ENCODE measurements around the gene LIN9. TPM values are rescaled to one million over a fixed set of nuclear protein-coding genes. Genes with fewer than 3 reads are reported as not detected.
"Not testable (repeated sequence)": the region's sequence is repeated elsewhere in the genome, so short reads cannot be mapped to it uniquely, and the experiment has no call there.

Gene LIN9
- total and polyA plus RNA-seq, 10 of the 15 experiments (the other 5 are each of a cell fraction or from before 2014, with no cell fraction given): 5.9 to 13.5 (median 8.3) TPM

DNA sequence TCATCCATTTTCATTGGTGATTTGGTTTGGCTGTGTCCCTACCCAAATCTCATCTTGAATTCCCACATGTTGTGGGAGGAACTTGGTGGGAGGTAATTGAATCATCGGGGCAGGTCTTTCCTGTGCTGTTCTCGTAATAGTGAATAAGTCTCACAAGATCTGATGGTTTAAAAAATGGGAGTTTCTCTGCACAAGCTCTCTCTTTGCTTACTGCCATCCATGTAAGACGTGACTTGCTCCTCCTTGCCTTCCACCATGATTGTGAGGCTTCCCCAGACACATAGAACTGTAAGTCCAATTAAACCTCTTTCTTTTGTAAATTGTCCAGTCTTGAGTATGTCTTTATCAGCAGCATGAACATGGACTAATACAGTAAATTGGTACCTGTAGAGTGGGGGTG, 31.1 kb upstream of the LIN9 start:
- H3K9me3 ChIP-seq (replicated peaks; ENCODE audit: control insufficient read depth, insufficient read depth, low read length); H3K27me3 ChIP-seq (replicated peaks in 1 of 2; ENCODE audit: control insufficient read depth in 2 of 2, insufficient read depth in 2 of 2, low read length in 1 of 2); H3K4me2 ChIP-seq (ENCODE audit: control insufficient read depth, insufficient read depth); H3K36me3 ChIP-seq (ENCODE audit: control insufficient read depth in 2 of 2, insufficient read depth in 2 of 2, low read length in 1 of 2); RAD21 ChIA-PET (ENCODE audit: unreplicated experiment); in situ Hi-C loops (cut with MboI); FAIRE-seq; H3K9ac ChIP-seq (ENCODE audit: control insufficient read depth, insufficient read depth, low read length); DNase-seq (ENCODE audit: low read depth, low spot score); BruUV-seq (replicated peaks); ATAC-seq; H3K4me1 ChIP-seq (ENCODE audit: control insufficient read depth, insufficient read depth, low read length); H3K4me3 ChIP-seq; H3K79me2 ChIP-seq (ENCODE audit: control insufficient read depth, insufficient read depth, low read length); POLR2A ChIA-PET; H4K20me1 ChIP-seq (ENCODE audit: control insufficient read depth, insufficient read depth); H2AFZ ChIP-seq (ENCODE audit: control insufficient read depth, low read depth, low read length); intact Hi-C loops (cut with micrococcal nuclease; ENCODE audit: unreplicated experiment); H3K27ac ChIP-seq (ENCODE audit: control insufficient read depth, insufficient read depth): not testable (repeated sequence)
- WGBS (ENCODE audit: insufficient coverage, insufficient replicate concordance, low lambda C conversion rate, missing lambda C conversion rate): 55% methylated on average over 3 of the region's 3 CpGs
- CTCF ChIA-PET: interaction anchor here (0.6 to 1.6 kb wide), 2 partner anchors 12 to 214 kb away, joined by 3 read pairs; no protein-coding TSS in a partner anchor
- SMC1A ChIA-PET (ENCODE audit: uncharacterized antibody, unreplicated experiment): interaction anchor here (0.8 kb wide), 1 partner anchor 164 kb away, joined by 3 read pairs; no protein-coding TSS in a partner anchor

- no peak for FAIRE-seq
- BruUV-seq (replicated peaks): no TSS peak
- CTCF ChIA-PET: interaction anchor here (0.7 to 1.4 kb wide), 5 partner anchors 9 to 212 kb away, joined by 3 to 7 read pairs (median 3); no protein-coding TSS in a partner anchor
- TF ChIP-seq SMARCA5 (IDR thresholded peaks at IDR 0.05) (no peak), YY1 (IDR thresholded peaks at IDR 0.05; ENCODE audit: low read depth, low read length) (no peak), POLR2AphosphoS2 (IDR thresholded peaks at IDR 0.05; ENCODE audit: low read depth, low read length) (no peak), REST (IDR thresholded peaks at IDR 0.05; ENCODE audit: low read depth, low read length) (no peak), ELK1 (IDR thresholded peaks at IDR 0.05; ENCODE audit: low read depth, low read length) (no peak), TCF3 (IDR thresholded peaks at IDR 0.05; ENCODE audit: borderline replicate concordance, insufficient read depth, low read depth, low read length) (no peak)
- TF ChIP-seq, protein P1, sequence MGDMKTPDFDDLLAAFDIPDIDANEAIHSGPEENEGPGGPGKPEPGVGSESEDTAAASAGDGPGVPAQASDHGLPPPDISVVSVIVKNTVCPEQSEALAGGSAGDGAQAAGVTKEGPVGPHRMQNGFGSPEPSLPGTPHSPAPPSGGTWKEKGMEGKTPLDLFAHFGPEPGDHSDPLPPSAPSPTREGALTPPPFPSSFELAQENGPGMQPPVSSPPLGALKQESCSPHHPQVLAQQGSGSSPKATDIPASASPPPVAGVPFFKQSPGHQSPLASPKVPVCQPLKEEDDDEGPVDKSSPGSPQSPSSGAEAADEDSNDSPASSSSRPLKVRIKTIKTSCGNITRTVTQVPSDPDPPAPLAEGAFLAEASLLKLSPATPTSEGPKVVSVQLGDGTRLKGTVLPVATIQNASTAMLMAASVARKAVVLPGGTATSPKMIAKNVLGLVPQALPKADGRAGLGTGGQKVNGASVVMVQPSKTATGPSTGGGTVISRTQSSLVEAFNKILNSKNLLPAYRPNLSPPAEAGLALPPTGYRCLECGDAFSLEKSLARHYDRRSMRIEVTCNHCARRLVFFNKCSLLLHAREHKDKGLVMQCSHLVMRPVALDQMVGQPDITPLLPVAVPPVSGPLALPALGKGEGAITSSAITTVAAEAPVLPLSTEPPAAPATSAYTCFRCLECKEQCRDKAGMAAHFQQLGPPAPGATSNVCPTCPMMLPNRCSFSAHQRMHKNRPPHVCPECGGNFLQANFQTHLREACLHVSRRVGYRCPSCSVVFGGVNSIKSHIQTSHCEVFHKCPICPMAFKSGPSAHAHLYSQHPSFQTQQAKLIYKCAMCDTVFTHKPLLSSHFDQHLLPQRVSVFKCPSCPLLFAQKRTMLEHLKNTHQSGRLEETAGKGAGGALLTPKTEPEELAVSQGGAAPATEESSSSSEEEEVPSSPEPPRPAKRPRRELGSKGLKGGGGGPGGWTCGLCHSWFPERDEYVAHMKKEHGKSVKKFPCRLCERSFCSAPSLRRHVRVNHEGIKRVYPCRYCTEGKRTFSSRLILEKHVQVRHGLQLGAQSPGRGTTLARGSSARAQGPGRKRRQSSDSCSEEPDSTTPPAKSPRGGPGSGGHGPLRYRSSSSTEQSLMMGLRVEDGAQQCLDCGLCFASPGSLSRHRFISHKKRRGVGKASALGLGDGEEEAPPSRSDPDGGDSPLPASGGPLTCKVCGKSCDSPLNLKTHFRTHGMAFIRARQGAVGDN (IDR thresholded peaks at IDR 0.05): no peak
Measured at GRCh38 chr1:226337276-226337875, 28.4 kb upstream of the LIN9 start.

More at GRCh38 chr1:226337276-226337875, 28.4 kb upstream of the LIN9 start:
- Histone ChIP-seq H3K27ac (ENCODE audit: control insufficient read depth, insufficient read depth) (no peak overlapping the region), H3K9me3 (replicated peaks; ENCODE audit: control insufficient read depth, insufficient read depth, low read length) (peaks cover 2% of the 10 kb centered on the region; the same call in 1 of the 3 replicates), H3K27me3 (replicated peaks in 1 of 2; ENCODE audit: control insufficient read depth in 2 of 2, insufficient read depth in 2 of 2, low read length in 1 of 2) (no peaks in the 10 kb centered on the region), H2AFZ (ENCODE audit: control insufficient read depth, low read depth, low read length) (peak overlapping the region; percentile 39; the same call in 1 of the 2 replicates), H3K4me2 (ENCODE audit: control insufficient read depth, insufficient read depth) (no peak overlapping the region), H3K79me2 (ENCODE audit: control insufficient read depth, insufficient read depth, low read length) (no peaks in the 10 kb centered on the region), H4K20me1 (ENCODE audit: control insufficient read depth, insufficient read depth) (no peaks in the 10 kb centered on the region), H3K9ac (ENCODE audit: control insufficient read depth, insufficient read depth, low read length) (no peak overlapping the region), H3K36me3 (ENCODE audit: control insufficient read depth in 2 of 2, insufficient read depth in 2 of 2, low read length in 1 of 2) (no peaks in the 10 kb centered on the region), H3K4me1 (ENCODE audit: control insufficient read depth, insufficient read depth, low read length) (no peaks in the 10 kb centered on the region), H3K4me3 (no peak overlapping the region)
- ATAC-seq (no peak), DNase-seq (ENCODE audit: low read depth, low spot score) (no peak)
- ChIA-PET SMC1A (ENCODE audit: uncharacterized antibody, unreplicated experiment) (interaction anchor here (1.2 kb wide), 1 partner anchor 212 kb away, joined by 7 read pairs; no protein-coding TSS in a partner anchor), RAD21 (ENCODE audit: unreplicated experiment) (no interaction called here), POLR2A (interaction anchor here (1.6 kb wide), 1 partner anchor 14 kb away, joined by 3 read pairs; no protein-coding TSS in a partner anchor)
- intact Hi-C loops (cut with micrococcal nuclease; ENCODE audit: unreplicated experiment): no loop called here
- 12% methylated on average over 8 of the region's 8 CpGs for WGBS (ENCODE audit: insufficient coverage, insufficient replicate concordance, low lambda C conversion rate, missing lambda C conversion rate)
- in situ Hi-C loops (cut with MboI): no loop called here

Data from GM12878 (cell line).